Skeletal muscle tissue (tissue), 4 donors: ENCODE data around the gene TBX2. TPM values are rescaled to one million over a fixed set of nuclear protein-coding genes. Genes with fewer than 3 reads are reported as not detected.
"Not testable (repeated sequence)": the region's sequence is repeated elsewhere in the genome, so short reads cannot be mapped to it uniquely, and the experiment has no call there.

Source experiments
- H3K27ac ChIP-seq: one replicate; pipeline ENCODE4 v1.7.0; 2013; ENCODE audit warnings: mild to moderate bottlenecking, low read depth, low read length, inconsistent platforms
- H3K27me3 ChIP-seq, 3 donors: one replicate each; pipeline ENCODE4 v1.7.0; 2013; ENCODE audit warnings: low read length in 3 of 3; ENCODE audit not compliant: control insufficient read depth in 3 of 3, insufficient read depth in 3 of 3
- H3K36me3 ChIP-seq, 3 donors: one replicate each; pipeline ENCODE4 v1.7.0; 2013; ENCODE audit warnings: low read length in 3 of 3; ENCODE audit not compliant: control insufficient read depth in 3 of 3, insufficient read depth in 3 of 3
- H3K4me1 ChIP-seq, 3 donors: one replicate each; pipeline ENCODE4 v1.7.0; 2013; ENCODE audit warnings: low read length in 3 of 3, mild to moderate bottlenecking in 3 of 3; ENCODE audit not compliant: control insufficient read depth in 3 of 3, insufficient read depth in 3 of 3
- H3K4me3 ChIP-seq, 3 donors: one replicate each; pipeline ENCODE4 v1.7.0; 2013; ENCODE audit warnings: low read length in 3 of 3
- H3K9ac ChIP-seq, 3 donors: one replicate each; pipeline ENCODE4 v1.7.0; 2013; ENCODE audit warnings: low read length in 3 of 3, mild to moderate bottlenecking in 3 of 3, moderate library complexity in 2 of 3, low read depth in 1 of 3
- H3K9me3 ChIP-seq, 3 donors: one replicate each; pipeline ENCODE4 v1.7.0; 2013; ENCODE audit warnings: low read length in 3 of 3; ENCODE audit not compliant: control insufficient read depth in 3 of 3
- total RNA-seq: library from RNA; depleted of rRNA; stranded (reverse); fragments of >200 nt; gene quantifications from one replicate; pipeline ENCODE4 v1.2.3, GENCODE V29; 2014
- donor health status: Osteomylitis.

TBX2 gene
- total RNA-seq, 1 donor from 2014 or later = 5.2 TPM

- Histone ChIP-seq H3K27ac (no peak overlapping the region), H3K9ac (no peak overlapping the region), H3K36me3 (no peaks in the 10 kb centered on the region), H3K27me3 (peaks cover 24 to 49% (median 43%) of the 10 kb centered on the region in 3 donors), H3K4me3 (no peak overlapping the region), H3K9me3 (no peaks in the 10 kb centered on the region), H3K4me1 (peaks cover 7 to 9% (median 7%) of the 10 kb centered on the region in 3 donors)
Observed at GRCh38 chr17:61421460-61421859, 21.8 kb downstream of the TBX2 start.

- H3K36me3 ChIP-seq = no peaks in the 10 kb centered on the region
- H3K27ac ChIP-seq = no peak overlapping the region
- H3K9me3 ChIP-seq = no peaks in the 10 kb centered on the region
- H3K27me3 ChIP-seq = peaks cover 24 to 44% (median 43%) of the 10 kb centered on the region in 3 donors
- H3K9ac ChIP-seq = no peak overlapping the region
- no peak overlapping the region for H3K4me3 ChIP-seq
- peaks cover 0 to under 1% (median 0%) of the 10 kb centered on the region in 3 donors for H3K4me1 ChIP-seq
Observed at GRCh38 chr17:61422116-61422799, 22.6 kb downstream of the TBX2 start.

GRCh38 chr17:61422869-61423268 lies 23.2 kb downstream of the TBX2 start:
- Histone ChIP-seq H3K9me3 (no peaks in the 10 kb centered on the region), H3K9ac (no peak overlapping the region), H3K4me1 (no peaks in the 10 kb centered on the region), H3K4me3 (no peak overlapping the region), H3K27me3 (peaks cover 24 to 41% (median 38%) of the 10 kb centered on the region in 3 donors), H3K27ac (no peak overlapping the region), H3K36me3 (no peaks in the 10 kb centered on the region)

GRCh38 chr17:61423967-61424649 lies 24.5 kb downstream of the TBX2 start:
- Histone ChIP-seq H3K36me3 (no peaks in the 10 kb centered on the region), H3K9ac (no peak overlapping the region), H3K4me1 (no peaks in the 10 kb centered on the region), H3K4me3 (no peak overlapping the region), H3K27ac (no peak overlapping the region), H3K27me3 (peaks cover 24 to 39% (median 37%) of the 10 kb centered on the region in 3 donors), H3K9me3 (no peaks in the 10 kb centered on the region)

- Histone ChIP-seq H3K27me3 (peaks cover 15 to 27% (median 23%) of the 10 kb centered on the region in 3 donors), H3K9ac (no peak overlapping the region), H3K4me1 (no peaks in the 10 kb centered on the region), H3K9me3 (no peaks in the 10 kb centered on the region), H3K36me3 (no peaks in the 10 kb centered on the region), H3K4me3 (no peak overlapping the region), H3K27ac (no peak overlapping the region)
Observed at GRCh38 chr17:61425682-61426481, 26.2 kb downstream of the TBX2 start.

GRCh38 chr17:61426482-61427304 lies 27.1 kb downstream of the TBX2 start:
- Histone ChIP-seq H3K9ac (no peak overlapping the region), H3K4me1 (no peaks in the 10 kb centered on the region), H3K4me3 (no peak overlapping the region), H3K27me3 (peaks cover 8 to 20% (median 16%) of the 10 kb centered on the region in 3 donors), H3K9me3 (no peaks in the 10 kb centered on the region), H3K36me3 (no peaks in the 10 kb centered on the region), H3K27ac (no peak overlapping the region)

- Histone ChIP-seq H3K4me3 (no peak overlapping the region), H3K36me3 (no peaks in the 10 kb centered on the region), H3K9me3 (no peaks in the 10 kb centered on the region), H3K9ac (no peak overlapping the region), H3K4me1 (no peaks in the 10 kb centered on the region), H3K27me3 (peaks cover 7 to 16% (median 14%) of the 10 kb centered on the region in 3 donors), H3K27ac (no peak overlapping the region)
Observed at GRCh38 chr17:61427567-61427966, 27.9 kb downstream of the TBX2 start.

GRCh38 chr17:61429274-61429673 lies 29.6 kb downstream of the TBX2 start:
- peaks cover 0 to 7% (median 6%) of the 10 kb centered on the region in 3 donors for H3K27me3 ChIP-seq
- no peak overlapping the region for H3K27ac ChIP-seq
- H3K9ac ChIP-seq = no peak overlapping the region
- H3K36me3 ChIP-seq = no peaks in the 10 kb centered on the region
- H3K4me1 ChIP-seq = no peaks in the 10 kb centered on the region
- no peaks in the 10 kb centered on the region for H3K9me3 ChIP-seq
- no peak overlapping the region for H3K4me3 ChIP-seq

GRCh38 chr17:61429831-61430230 lies 30.2 kb downstream of the TBX2 start:
- H3K4me3 ChIP-seq, H3K27ac ChIP-seq: not testable (repeated sequence)

More at GRCh38 chr17:61429831-61430230, 30.2 kb downstream of the TBX2 start:
- H3K9ac ChIP-seq, H3K36me3 ChIP-seq, H3K27me3 ChIP-seq, H3K4me1 ChIP-seq, H3K9me3 ChIP-seq: not testable (repeated sequence)
